ENCODE data around the gene FRMD5. TPM values are rescaled to one million over a fixed set of nuclear protein-coding genes. Genes with fewer than 3 reads are reported as not detected.

FRMD5 gene
- total RNA-seq, 1 experiment from 2014 or later: 3.9 TPM

GRCh38 chr15:43900996-43901395, 294.1 kb downstream of the FRMD5 start:
- Histone ChIP-seq H3K14ac (ENCODE audit: insufficient read depth, low read length) (no peak overlapping the region), H3K27ac (ENCODE audit: insufficient read length, low read depth, low read length) (no peak overlapping the region), H2AFZ (ENCODE audit: low read length) (no peak overlapping the region), H3K23me2 (ENCODE audit: insufficient read length, low read depth, low read length, poor library complexity, severe bottlenecking) (no peaks in the 10 kb centered on the region), H2BK5ac (ENCODE audit: insufficient read length, low read length) (no peak overlapping the region), H2AK5ac (ENCODE audit: insufficient read length, low read length) (no peak overlapping the region), H3K79me1 (ENCODE audit: insufficient read depth, low read depth, low read length, poor library complexity, severe bottlenecking) (no peaks in the 10 kb centered on the region), H2BK120ac (ENCODE audit: low read depth, low read length, poor library complexity, severe bottlenecking) (no peak overlapping the region), H3K23ac (ENCODE audit: insufficient read length, low read depth, low read length) (no peak overlapping the region), H3K9ac (ENCODE audit: extremely low read depth, insufficient read length, low read length) (no peak overlapping the region), H3T11ph (ENCODE audit: low read length) (no peak overlapping the region), H4K8ac (replicated peaks; ENCODE audit: insufficient read length, low read depth, low read length) (no peak overlapping the region), H2BK15ac (ENCODE audit: low read depth, low read length) (no peak overlapping the region), H3K4me1 (ENCODE audit: insufficient read depth, low read length) (no peaks in the 10 kb centered on the region; the same call in 1 of the 2 replicates), H3K9me3 (ENCODE audit: control insufficient read depth, low read depth, low read length) (no peaks in the 10 kb centered on the region), H3K4me2 (ENCODE audit: insufficient read depth, insufficient read length, low read length) (no peak overlapping the region), H3K79me2 (ENCODE audit: insufficient read depth, low read length) (no peaks in the 10 kb centered on the region), H4K91ac (ENCODE audit: insufficient read length, low read depth, low read length) (no peak overlapping the region), H4K20me1 (ENCODE audit: control insufficient read depth, insufficient read depth, insufficient read length) (no peaks in the 10 kb centered on the region), H2BK12ac (ENCODE audit: insufficient read length, low read depth, low read length) (no peak overlapping the region), H3K27me3 (ENCODE audit: insufficient read depth, low read length) (no peaks in the 10 kb centered on the region), H4K5ac (ENCODE audit: insufficient read length, low read depth, low read length) (no peak overlapping the region), H3K4ac (ENCODE audit: low read depth, low read length) (no peak overlapping the region), H2BK20ac (ENCODE audit: low read depth, low read length, poor library complexity, severe bottlenecking) (no peak overlapping the region), H3K18ac (ENCODE audit: insufficient read length, low read depth, low read length) (no peak overlapping the region), H3K56ac (ENCODE audit: insufficient read length, low read depth, low read length) (no peak overlapping the region)
- Mint-ChIP-seq H3K4me1 (peaks cover 25% of the 10 kb centered on the region in 2 experiments), H3K4me3 (no peak overlapping the region), H3K36me3 (ENCODE audit: insufficient read depth in 1 of 3, low read depth in 3 of 3) (peaks cover 6 to 14% (median 11%) of the 10 kb centered on the region in 3 experiments; a peak in 5 of 7 replicates), H3K27ac (no peak overlapping the region), H3K9me3 (peaks cover 0 to 3% of the 10 kb centered on the region in 2 experiments; a peak in 1 of 5 replicates), H3K27me3 (ENCODE audit: low read depth) (no peaks in the 10 kb centered on the region)
- DNase-seq: no peak
- no peak for TF ChIP-seq CTCF (conservative IDR thresholded peaks at IDR 0.05)
- WGBS (ENCODE audit: extremely low coverage, insufficient read length, low lambda C conversion rate): no CpG with 5 or more reads among the region's 1 CpG
